Measurements from ENCODE around the gene SSB. TPM values are rescaled to one million over a fixed set of nuclear protein-coding genes. Genes with fewer than 3 reads are reported as not detected.
A peak's percentile ranks its signal among the peaks of the same experiment; 100 is the strongest.

Gene SSB
- total and polyA plus RNA-seq, 4 donors: 95.9 to 167 (median 134) TPM

- DNase-seq (ENCODE audit: low read depth in 4 of 6, low spot score in 6 of 6): no peak
- Histone ChIP-seq H3K4me1 (ENCODE audit: control insufficient read depth, insufficient read depth, low read length) (no peaks in the 10 kb centered on the region), H3K9me3 (ENCODE audit: control insufficient read depth, insufficient read depth, low read length) (no peaks in the 10 kb centered on the region), H3K27ac (ENCODE audit: low read depth, low read length) (no peak overlapping the region), H3K27me3 (ENCODE audit: control insufficient read depth, insufficient read depth, low read length) (no peaks in the 10 kb centered on the region), H3K36me3 (ENCODE audit: control insufficient read depth, insufficient read depth, low read length) (peaks cover 6% of the 10 kb centered on the region), H3K4me3 (ENCODE audit: low read depth, low read length) (no peak overlapping the region)
- WGBS (ENCODE audit: insufficient coverage): 76% methylated on average over 2 of the region's 9 CpGs
Observed at GRCh38 chr2:169761251-169761969, 37.3 kb upstream of the SSB start.

GRCh38 chr2:169761970-169762292 lies 36.7 kb upstream of the SSB start:
- Histone ChIP-seq H3K4me3 (ENCODE audit: low read depth, low read length) (no peak overlapping the region), H3K27me3 (ENCODE audit: control insufficient read depth, insufficient read depth, low read length) (no peaks in the 10 kb centered on the region), H3K9me3 (ENCODE audit: control insufficient read depth, insufficient read depth, low read length) (no peaks in the 10 kb centered on the region), H3K27ac (ENCODE audit: low read depth, low read length) (no peak overlapping the region), H3K36me3 (ENCODE audit: control insufficient read depth, insufficient read depth, low read length) (peaks cover 6% of the 10 kb centered on the region), H3K4me1 (ENCODE audit: control insufficient read depth, insufficient read depth, low read length) (peaks cover 2% of the 10 kb centered on the region)
- no peak for DNase-seq (ENCODE audit: low read depth in 4 of 6, low spot score in 6 of 6)
- WGBS (ENCODE audit: insufficient coverage): no CpG with 5 or more reads among the region's 6 CpGs

DNA sequence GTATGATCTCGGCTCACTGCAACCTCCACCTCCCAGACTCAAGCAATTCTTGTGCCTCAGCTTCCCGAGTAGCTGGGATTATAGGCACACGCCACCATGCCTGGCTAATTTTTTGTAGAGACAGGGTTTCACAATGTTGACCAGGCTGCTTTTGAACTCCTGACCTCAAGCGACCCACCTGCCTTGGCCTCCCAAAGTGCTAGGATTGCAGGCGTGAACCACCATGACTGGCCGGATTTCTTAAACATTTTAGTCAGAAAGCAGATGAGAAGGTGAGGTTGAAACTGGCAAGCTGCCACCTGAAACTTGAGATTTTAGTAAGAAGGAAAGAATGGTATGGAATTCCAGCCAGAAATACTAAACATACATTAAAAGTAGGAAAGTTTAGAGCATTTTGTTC lies 33.1 kb upstream of the SSB start:
- H3K4me1 ChIP-seq (ENCODE audit: control insufficient read depth, insufficient read depth, low read length): peaks cover 15% of the 10 kb centered on the region
- peaks cover 14% of the 10 kb centered on the region for H3K27me3 ChIP-seq (ENCODE audit: control insufficient read depth, insufficient read depth, low read length)
- WGBS (ENCODE audit: insufficient coverage): 94% methylated on average over 6 of the region's 6 CpGs
- H3K4me3 ChIP-seq (ENCODE audit: low read depth, low read length): no peak overlapping the region
- no peaks in the 10 kb centered on the region for H3K9me3 ChIP-seq (ENCODE audit: control insufficient read depth, insufficient read depth, low read length)
- peaks cover 17% of the 10 kb centered on the region for H3K36me3 ChIP-seq (ENCODE audit: control insufficient read depth, insufficient read depth, low read length)
- DNase-seq (ENCODE audit: low read depth in 4 of 6, low spot score in 6 of 6): no peak
- H3K27ac ChIP-seq (ENCODE audit: low read depth, low read length): no peak overlapping the region

GRCh38 chr2:169767243-169767888 lies 31.3 kb upstream of the SSB start:
- no peak overlapping the region for H3K4me3 ChIP-seq (ENCODE audit: low read depth, low read length)
- 45% methylated on average over 6 of the region's 12 CpGs for WGBS (ENCODE audit: insufficient coverage)
- H3K27ac ChIP-seq (ENCODE audit: low read depth, low read length): no peak overlapping the region
- peaks cover 15% of the 10 kb centered on the region for H3K4me1 ChIP-seq (ENCODE audit: control insufficient read depth, insufficient read depth, low read length)
- H3K9me3 ChIP-seq (ENCODE audit: control insufficient read depth, insufficient read depth, low read length): no peaks in the 10 kb centered on the region
- peaks cover 17% of the 10 kb centered on the region for H3K36me3 ChIP-seq (ENCODE audit: control insufficient read depth, insufficient read depth, low read length)
- peaks cover 14% of the 10 kb centered on the region for H3K27me3 ChIP-seq (ENCODE audit: control insufficient read depth, insufficient read depth, low read length)
- peak in 4 of 6 donors; percentile 32 to 83 (median 63) for DNase-seq (ENCODE audit: low read depth in 4 of 6, low spot score in 6 of 6)

GRCh38 chr2:169768262-169768995 lies 30.2 kb upstream of the SSB start:
- peaks cover 14% of the 10 kb centered on the region for H3K27me3 ChIP-seq (ENCODE audit: control insufficient read depth, insufficient read depth, low read length)
- no peak overlapping the region for H3K27ac ChIP-seq (ENCODE audit: low read depth, low read length)
- H3K9me3 ChIP-seq (ENCODE audit: control insufficient read depth, insufficient read depth, low read length): no peaks in the 10 kb centered on the region
- peak overlapping the region; percentile 30 for H3K4me3 ChIP-seq (ENCODE audit: low read depth, low read length)
- H3K36me3 ChIP-seq (ENCODE audit: control insufficient read depth, insufficient read depth, low read length): peaks cover 14% of the 10 kb centered on the region
- WGBS (ENCODE audit: insufficient coverage): 35% methylated on average over 72 of the region's 72 CpGs
- no peak for DNase-seq (ENCODE audit: low read depth in 4 of 6, low spot score in 6 of 6)
- peaks cover 15% of the 10 kb centered on the region for H3K4me1 ChIP-seq (ENCODE audit: control insufficient read depth, insufficient read depth, low read length)

GRCh38 chr2:169771021-169771420 lies 27.6 kb upstream of the SSB start:
- Histone ChIP-seq H3K9me3 (ENCODE audit: control insufficient read depth, insufficient read depth, low read length) (no peaks in the 10 kb centered on the region), H3K4me3 (ENCODE audit: low read depth, low read length) (no peak overlapping the region), H3K36me3 (ENCODE audit: control insufficient read depth, insufficient read depth, low read length) (peaks cover 12% of the 10 kb centered on the region), H3K27ac (ENCODE audit: low read depth, low read length) (no peak overlapping the region), H3K27me3 (ENCODE audit: control insufficient read depth, insufficient read depth, low read length) (peaks cover 14% of the 10 kb centered on the region), H3K4me1 (ENCODE audit: control insufficient read depth, insufficient read depth, low read length) (peaks cover 15% of the 10 kb centered on the region)
- WGBS (ENCODE audit: insufficient coverage): 94% methylated on average over 4 of the region's 5 CpGs
- no peak for DNase-seq (ENCODE audit: low read depth in 4 of 6, low spot score in 6 of 6)

GRCh38 chr2:169771612-169772011 lies 27.1 kb upstream of the SSB start:
- no peak for DNase-seq (ENCODE audit: low read depth in 4 of 6, low spot score in 6 of 6)
- H3K9me3 ChIP-seq (ENCODE audit: control insufficient read depth, insufficient read depth, low read length): no peaks in the 10 kb centered on the region
- peaks cover 15% of the 10 kb centered on the region for H3K4me1 ChIP-seq (ENCODE audit: control insufficient read depth, insufficient read depth, low read length)
- 100% methylated on average over 1 of the region's 2 CpGs for WGBS (ENCODE audit: insufficient coverage)
- H3K27ac ChIP-seq (ENCODE audit: low read depth, low read length): no peak overlapping the region
- peaks cover 14% of the 10 kb centered on the region for H3K27me3 ChIP-seq (ENCODE audit: control insufficient read depth, insufficient read depth, low read length)
- H3K4me3 ChIP-seq (ENCODE audit: low read depth, low read length): no peak overlapping the region
- H3K36me3 ChIP-seq (ENCODE audit: control insufficient read depth, insufficient read depth, low read length): peaks cover 12% of the 10 kb centered on the region

GRCh38 chr2:169772651-169773050 lies 26.0 kb upstream of the SSB start:
- Histone ChIP-seq H3K4me1 (ENCODE audit: control insufficient read depth, insufficient read depth, low read length) (peaks cover 13% of the 10 kb centered on the region), H3K27me3 (ENCODE audit: control insufficient read depth, insufficient read depth, low read length) (peaks cover 13% of the 10 kb centered on the region), H3K27ac (ENCODE audit: low read depth, low read length) (no peak overlapping the region), H3K4me3 (ENCODE audit: low read depth, low read length) (no peak overlapping the region), H3K9me3 (ENCODE audit: control insufficient read depth, insufficient read depth, low read length) (no peaks in the 10 kb centered on the region), H3K36me3 (ENCODE audit: control insufficient read depth, insufficient read depth, low read length) (peaks cover 12% of the 10 kb centered on the region)
- no peak for DNase-seq (ENCODE audit: low read depth in 4 of 6, low spot score in 6 of 6)
- no CpG with 5 or more reads among the region's 2 CpGs for WGBS (ENCODE audit: insufficient coverage)

DNA sequence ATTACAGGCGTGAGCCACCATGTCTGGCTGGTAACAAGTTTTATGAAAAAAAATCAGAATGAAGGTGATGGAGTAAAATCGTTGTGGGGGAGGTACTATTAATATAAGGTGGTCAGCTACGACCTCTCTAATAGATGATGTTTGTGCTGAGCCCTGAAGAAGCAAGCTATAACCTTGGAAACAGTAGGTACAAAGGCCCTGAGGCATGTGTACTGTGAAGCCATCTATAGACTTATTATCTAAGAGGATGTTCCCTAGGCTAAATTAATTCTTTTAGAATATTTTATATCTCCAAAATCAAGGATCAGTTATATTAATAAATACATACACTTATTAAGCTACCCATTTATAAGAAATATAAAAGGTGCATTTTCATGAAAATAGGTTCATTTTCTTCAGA lies 23.3 kb upstream of the SSB start:
- WGBS (ENCODE audit: insufficient coverage): 95% methylated on average over 3 of the region's 3 CpGs
- Histone ChIP-seq H3K27ac (ENCODE audit: low read depth, low read length) (no peak overlapping the region), H3K4me1 (ENCODE audit: control insufficient read depth, insufficient read depth, low read length) (no peaks in the 10 kb centered on the region), H3K36me3 (ENCODE audit: control insufficient read depth, insufficient read depth, low read length) (peaks cover 2% of the 10 kb centered on the region), H3K27me3 (ENCODE audit: control insufficient read depth, insufficient read depth, low read length) (no peaks in the 10 kb centered on the region), H3K4me3 (ENCODE audit: low read depth, low read length) (no peak overlapping the region), H3K9me3 (ENCODE audit: control insufficient read depth, insufficient read depth, low read length) (no peaks in the 10 kb centered on the region)
- DNase-seq (ENCODE audit: low read depth in 4 of 6, low spot score in 6 of 6): no peak
